OCI-LY3 (cell line): ENCODE measurements around the gene PKP1.

Experiments used
- EZH2phosphoT487 ChIP-seq: fragments of 200-600 bp; shearing (Covaris generic); IDR thresholded peaks from 2 replicates; pipeline ENCODE4 v1.6.1; 2018; ENCODE audit warnings: antibody characterized with exemption, mixed run types, low read depth
- TF ChIP-seq, protein P1 (sequence below): fragments of 200-600, 300-600 bp; sonication (generic); IDR thresholded peaks from 2 replicates; pipeline ENCODE4 v1.5.1; 2014; ENCODE audit warnings: antibody characterized with exemption, low read length, low read depth

DNA sequence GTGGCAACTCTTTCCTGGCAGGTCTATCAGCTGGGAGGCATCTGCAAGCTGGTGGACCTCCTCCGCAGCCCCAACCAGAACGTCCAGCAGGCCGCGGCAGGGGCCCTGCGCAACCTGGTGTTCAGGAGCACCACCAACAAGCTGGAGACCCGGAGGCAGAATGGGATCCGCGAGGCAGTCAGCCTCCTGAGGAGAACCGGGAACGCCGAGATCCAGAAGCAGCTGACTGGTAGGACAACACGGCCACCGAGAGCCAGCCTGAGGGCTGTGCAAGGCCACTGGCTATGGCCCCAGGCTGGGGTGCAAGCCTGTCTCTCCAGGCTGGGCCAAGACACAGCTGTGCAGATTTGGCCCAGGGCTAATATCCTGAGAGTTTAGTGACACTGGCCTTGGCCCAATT is 34.2 kb downstream of the PKP1 start:
- TF ChIP-seq, protein P1, sequence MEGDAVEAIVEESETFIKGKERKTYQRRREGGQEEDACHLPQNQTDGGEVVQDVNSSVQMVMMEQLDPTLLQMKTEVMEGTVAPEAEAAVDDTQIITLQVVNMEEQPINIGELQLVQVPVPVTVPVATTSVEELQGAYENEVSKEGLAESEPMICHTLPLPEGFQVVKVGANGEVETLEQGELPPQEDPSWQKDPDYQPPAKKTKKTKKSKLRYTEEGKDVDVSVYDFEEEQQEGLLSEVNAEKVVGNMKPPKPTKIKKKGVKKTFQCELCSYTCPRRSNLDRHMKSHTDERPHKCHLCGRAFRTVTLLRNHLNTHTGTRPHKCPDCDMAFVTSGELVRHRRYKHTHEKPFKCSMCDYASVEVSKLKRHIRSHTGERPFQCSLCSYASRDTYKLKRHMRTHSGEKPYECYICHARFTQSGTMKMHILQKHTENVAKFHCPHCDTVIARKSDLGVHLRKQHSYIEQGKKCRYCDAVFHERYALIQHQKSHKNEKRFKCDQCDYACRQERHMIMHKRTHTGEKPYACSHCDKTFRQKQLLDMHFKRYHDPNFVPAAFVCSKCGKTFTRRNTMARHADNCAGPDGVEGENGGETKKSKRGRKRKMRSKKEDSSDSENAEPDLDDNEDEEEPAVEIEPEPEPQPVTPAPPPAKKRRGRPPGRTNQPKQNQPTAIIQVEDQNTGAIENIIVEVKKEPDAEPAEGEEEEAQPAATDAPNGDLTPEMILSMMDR: no peak
- no peak for TF ChIP-seq EZH2phosphoT487
